Measurements from ENCODE around the gene ICAM1.
"Not testable (repeated sequence)": the region's sequence is repeated elsewhere in the genome, so short reads cannot be mapped to it uniquely, and the experiment has no call there.

The ICAM1 gene

DNA sequence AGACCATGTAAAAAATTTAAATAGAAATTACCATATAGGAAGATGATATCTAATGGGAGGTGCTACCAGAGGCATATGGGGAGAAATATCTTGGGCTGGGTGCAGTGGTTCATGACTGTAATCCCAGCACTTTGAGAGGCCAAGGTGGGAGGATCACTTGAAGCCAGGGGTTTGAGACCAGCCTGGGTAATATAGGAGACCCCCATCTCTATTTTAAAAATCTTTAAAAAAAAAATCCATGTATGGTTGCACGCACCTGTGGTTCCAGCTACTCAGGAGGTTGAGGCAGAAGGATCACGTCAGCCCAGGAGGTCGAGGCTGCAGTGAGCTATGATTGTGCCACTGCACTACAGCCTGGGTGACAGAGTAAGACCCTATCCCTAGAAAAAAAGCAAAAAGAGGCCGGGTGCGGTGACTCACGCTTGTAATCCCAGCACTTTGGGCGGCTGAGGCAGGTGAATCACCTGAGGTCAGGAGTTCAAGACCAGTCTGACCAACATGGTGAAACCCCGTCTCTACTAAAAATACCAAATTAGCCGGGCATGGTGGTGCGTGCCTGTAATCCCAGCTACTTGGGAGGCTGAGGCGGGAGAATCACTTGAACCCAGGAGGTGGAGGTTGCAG is 29.0 kb upstream of the ICAM1 start:
- DNase-seq (ENCODE audit: low read depth) = not testable (repeated sequence)

DNA sequence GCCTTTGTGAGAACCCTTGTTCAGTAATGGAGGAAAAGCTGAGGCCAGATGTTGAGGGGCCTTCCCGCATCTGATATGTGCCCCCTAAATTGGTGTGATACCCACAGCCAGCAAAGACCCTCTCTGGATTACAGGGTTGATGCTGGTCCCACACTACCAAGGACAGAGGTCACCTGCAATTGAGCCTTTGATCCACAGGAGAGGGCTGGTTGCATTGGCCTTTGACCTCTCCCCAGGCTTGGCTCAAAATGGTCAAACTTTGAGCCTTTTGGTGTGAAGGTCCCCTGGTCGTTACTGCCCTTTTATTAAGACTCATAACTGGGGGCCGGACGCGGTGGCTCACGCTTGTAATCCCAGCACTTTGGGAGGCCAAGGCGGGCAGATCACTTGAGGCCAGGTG is 27.3 kb upstream of the ICAM1 start:
- no peak for DNase-seq (ENCODE audit: low read depth)

DNA sequence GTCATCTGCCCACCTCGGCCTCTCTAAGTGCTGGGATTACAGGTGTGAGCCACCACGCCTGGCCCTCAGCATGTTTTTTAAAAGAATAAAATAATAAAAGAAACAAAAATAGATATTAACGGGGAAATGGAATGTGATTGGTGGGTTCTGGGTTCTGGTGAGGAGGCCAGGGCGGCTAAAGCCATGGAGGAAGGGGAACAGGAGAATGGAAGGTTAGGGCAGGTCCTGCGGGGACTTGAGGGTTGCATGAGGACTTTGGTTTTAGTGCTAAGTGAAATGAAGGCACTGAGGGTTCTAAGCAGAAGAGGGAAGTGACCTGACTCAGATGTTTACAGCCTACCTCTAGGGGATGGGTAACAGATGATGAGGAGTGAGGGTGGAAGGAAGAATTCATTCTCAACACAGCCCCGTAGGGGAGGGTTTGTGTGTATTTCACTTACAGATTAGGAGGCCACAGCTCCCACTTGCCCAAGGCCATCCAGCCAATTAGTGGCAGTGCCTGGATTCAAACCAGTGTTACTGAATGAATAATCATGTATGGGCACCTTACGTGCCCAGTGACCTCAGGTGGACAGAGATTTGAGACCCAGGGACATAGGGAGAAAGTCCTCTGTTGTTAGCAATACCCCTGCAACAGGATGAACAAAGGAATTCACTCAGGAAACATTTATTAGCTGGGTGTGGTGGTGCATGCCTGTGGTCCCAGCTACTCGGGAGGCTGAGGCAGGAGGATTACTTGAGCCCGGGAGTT is 25.6 kb upstream of the ICAM1 start:
- no peak for DNase-seq (ENCODE audit: low read depth)

DNA sequence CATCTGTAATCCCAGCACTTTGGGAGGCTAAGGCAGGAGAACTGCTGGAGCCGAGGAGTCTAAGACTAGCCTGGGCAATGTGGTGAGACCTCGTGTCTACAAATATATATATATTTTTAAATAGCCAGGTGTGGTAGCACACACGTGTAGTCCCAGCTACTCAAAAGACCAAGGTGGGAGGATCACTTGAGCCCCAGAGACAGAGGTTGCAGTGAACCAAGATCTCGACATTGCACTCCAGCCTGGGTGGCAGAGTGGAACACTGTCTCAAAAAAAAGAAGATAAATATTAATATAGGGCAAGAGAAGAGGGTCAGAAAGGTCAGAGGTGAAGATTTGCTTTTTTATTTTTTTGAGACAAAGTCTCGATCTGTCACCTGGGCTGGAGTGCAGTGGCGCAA is 24.4 kb upstream of the ICAM1 start:
- DNase-seq (ENCODE audit: low read depth) = no peak

DNA sequence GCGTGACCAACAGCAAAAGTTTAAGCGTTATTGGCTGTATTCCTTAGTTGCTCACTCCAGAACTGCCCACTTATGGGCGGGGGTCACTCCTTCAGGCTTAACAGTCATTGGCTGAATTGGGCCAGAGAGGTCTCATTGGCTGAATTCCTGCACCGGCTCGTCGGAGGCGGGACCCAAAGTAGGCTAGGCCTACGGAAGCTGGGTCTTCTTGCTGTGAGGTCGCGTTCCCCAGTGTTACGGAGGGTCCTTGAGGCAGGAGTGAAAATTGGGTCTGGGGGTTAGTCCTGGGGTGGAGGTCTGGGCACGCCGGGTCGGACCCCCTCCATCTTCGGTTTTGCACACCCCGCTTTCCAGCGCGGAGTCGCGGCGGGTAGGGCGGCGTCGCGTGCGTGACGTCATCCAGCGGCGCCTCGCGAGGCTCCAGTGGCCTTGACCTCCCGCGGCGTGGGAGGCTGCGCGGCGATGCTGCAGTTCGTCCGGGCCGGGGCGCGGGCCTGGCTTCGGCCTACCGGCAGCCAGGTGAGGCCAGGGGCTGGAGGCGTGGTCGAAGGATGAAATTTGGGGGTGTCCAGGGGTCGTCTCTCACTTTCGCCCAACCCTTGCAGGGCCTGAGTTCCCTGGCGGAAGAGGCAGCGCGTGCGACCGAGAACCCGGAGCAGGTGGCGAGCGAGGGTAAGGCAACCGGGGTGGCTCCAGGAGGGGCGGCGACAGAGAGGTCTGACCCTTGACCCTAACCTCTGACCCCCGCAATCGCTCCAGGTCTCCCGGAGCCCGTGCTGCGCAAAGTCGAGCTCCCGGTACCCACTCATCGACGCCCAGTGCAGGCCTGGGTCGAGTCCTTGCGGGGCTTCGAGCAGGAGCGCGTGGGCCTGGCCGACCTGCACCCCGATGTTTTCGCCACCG is 18.9 kb upstream of the ICAM1 start, which contains the start of gene MRPL4:
MRPL4 (plus strand) TSS at position 423 of the 903 bp plus-strand sequence; CDS start at position 463, 40 bp downstream.
- peak; percentile 95 for DNase-seq (ENCODE audit: low read depth)

DNA sequence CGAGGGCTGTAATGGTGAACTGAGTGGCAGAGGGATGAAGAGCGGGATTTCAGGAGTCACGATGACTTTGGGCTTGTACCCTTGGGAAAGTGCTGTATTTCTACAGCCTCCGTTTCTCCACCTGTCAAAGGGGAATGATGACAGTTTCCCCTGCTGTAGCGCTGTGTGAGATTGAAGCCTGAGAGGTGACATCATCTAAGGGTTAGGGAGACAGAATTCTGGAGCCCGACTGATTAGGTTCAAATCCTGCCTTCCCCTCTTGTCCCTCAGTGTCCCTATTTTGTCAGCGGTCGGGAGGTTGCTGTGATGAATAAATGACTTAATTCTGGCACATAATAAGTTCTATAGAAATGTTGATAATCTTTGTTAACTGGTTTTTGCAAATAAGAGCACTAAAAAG is 18.2 kb upstream of the ICAM1 start:
- no peak for DNase-seq (ENCODE audit: low read depth)

DNA sequence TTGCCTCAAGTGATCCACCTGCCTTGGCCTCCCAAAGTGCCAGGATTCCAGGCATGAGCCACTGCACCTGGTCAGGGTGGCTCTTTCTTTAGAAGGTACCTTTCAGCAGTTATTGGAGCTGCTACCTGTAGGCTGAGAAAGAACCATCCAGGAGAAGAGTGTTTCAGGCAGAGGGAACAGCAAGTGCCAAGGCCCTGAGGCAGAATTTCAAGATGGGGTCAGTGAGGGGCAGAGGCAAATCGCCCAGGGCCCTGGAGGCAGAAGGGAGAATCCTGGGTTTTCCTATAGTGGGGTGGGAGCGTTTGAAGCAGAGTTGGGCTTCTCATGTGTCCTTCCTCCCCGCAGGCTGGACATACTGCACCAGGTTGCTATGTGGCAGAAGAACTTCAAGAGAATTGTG is 16.7 kb upstream of the ICAM1 start:
- no peak for DNase-seq (ENCODE audit: low read depth)

DNA sequence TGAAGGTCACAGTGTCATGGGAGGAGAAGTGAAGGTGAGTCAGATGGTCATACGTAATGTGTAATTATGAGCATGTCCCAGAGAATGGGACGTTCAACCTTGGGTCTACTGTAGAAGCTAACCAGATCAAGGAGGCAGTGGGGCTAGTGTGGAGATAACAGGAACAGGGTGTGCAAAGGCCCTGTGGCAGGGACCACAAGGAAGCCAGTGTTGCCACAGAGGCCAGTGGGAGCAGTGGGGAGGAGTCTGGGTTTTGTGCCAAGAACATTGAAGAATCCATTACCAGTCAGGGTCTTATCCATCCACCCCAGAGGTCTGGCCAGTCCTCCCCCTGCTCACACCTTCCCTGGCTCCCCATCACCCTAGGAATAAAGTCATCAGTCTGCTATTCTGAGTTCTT is 15.6 kb upstream of the ICAM1 start:
- no peak for DNase-seq (ENCODE audit: low read depth)

DNA sequence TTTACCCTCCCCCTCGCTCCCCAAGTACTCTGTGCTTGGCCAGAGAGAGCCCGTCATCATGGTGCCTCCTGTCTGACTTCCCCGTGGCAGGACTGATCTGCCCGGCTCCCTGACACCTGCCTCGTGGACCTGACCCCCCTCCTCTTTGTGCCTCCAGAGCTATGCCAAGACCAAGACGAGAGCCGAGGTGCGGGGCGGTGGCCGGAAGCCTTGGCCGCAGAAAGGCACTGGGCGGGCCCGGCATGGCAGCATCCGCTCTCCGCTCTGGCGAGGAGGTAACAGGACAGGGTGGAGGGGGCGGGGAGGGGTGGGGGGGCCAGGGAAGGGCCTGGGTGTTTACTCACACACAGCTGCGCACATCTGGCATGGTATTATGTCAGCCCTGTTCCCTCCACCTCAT is 14.4 kb upstream of the ICAM1 start:
- DNase-seq (ENCODE audit: low read depth) = no peak

DNA sequence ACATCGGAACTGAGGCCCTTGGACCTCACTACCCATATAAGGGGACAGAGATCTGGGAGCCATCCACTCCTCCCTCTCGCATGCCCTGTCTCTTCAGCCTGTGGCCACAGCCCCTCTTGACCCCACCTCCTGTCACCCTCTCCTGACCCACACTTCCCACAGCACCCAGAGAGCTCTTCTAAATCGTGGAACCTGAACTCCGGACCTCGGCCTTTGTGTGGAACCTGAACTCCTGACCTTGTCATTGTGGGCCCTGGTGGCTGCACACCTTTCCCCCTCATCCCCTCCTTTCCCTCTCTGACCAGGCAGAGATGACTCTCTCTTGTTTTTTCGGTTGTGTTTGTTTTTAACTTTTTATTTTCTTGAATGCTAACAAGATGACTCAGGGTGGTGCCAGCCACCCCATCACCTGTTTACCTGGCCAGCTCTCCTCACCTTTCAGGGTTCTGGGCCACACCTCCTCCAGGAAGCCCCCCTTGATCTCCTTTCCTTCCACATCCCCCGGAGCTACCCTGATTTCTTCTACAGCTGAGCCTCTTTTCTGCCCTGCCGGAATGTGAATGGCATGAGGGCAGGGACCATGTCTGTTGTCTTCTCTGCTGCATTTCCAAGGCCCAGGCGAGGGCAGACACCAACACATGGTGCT is 13.8 kb upstream of the ICAM1 start:
- DNase-seq (ENCODE audit: low read depth) = no peak

DNA sequence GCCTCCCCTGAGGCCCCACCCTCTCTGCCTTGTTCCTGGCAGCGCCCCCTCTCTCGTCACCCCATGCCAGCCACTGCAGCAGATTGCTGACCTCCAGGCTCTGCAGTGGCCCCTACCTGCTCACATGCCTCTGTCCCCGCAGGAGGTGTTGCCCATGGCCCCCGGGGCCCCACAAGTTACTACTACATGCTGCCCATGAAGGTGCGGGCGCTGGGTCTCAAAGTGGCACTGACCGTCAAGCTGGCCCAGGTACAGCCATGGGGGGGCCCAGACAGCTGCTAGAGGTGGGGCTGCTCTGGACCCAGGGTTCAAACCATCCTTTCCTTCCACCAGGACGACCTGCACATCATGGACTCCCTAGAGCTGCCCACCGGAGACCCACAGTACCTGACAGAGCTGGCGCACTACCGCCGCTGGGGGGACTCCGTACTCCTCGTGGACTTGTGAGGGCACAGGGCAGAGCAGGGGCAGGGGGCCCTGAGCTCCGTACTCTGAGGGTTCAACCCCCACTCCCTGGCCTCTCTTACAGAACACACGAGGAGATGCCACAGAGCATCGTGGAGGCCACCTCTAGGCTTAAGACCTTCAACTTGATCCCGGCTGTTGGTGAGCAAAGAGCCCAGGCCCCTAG is 12.7 kb upstream of the ICAM1 start:
- DNase-seq (ENCODE audit: low read depth) = no peak

DNA sequence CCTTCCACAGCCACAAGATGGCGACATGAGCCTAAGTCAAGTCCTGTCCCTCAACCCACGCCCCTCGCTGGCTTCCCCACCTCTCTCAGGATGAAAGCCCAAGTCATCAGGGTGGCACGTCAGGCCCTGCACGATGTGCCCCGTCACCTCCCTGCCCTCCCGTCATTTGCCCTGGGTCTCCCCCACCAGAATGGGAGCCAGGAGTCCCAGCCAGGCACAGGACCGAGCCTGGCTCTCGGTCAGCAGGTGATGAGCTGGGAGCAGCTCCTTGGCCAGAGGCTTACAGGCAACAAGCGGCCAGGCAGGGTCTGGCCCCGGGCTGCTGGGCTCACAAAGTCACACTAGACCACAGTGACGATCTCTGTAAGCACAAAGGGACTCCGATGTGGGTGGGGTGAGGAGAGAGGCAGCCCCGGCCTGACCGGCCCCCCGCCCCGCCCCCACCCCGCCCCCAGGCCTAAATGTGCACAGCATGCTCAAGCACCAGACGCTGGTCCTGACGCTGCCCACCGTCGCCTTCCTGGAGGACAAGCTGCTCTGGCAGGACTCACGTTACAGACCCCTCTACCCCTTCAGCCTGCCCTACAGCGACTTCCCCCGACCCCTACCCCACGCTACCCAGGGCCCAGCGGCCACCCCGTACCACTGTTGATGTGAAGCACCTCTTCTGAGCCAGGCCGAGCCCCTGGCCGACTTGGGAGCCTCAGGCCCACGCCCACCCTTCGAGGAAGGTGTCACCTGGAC is 11.6 kb upstream of the ICAM1 start:
- peak; percentile 55 for DNase-seq (ENCODE audit: low read depth)

DNA sequence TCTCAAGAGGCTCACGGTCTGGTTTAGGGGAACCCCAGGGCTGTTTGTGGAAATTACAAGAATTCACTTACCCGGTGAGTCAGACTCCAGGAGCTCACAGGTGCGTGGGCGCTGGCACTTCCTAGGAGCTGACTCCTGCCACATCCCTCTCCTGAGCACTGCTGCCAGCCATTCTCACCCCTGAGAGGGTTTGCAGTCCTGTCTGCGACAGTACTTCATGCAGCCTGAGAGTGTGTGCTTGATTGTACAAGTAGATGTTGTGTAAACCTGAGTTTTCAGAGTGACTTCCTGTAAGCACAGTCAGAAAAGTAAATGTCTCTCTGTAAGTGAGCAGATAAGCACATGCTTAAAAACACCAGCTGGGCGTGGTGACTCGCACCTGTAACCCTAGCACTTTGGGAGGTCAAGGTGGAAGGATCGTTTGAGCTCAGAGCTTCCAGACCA is 10.8 kb upstream of the ICAM1 start:
- no peak for DNase-seq (ENCODE audit: low read depth)

DNA sequence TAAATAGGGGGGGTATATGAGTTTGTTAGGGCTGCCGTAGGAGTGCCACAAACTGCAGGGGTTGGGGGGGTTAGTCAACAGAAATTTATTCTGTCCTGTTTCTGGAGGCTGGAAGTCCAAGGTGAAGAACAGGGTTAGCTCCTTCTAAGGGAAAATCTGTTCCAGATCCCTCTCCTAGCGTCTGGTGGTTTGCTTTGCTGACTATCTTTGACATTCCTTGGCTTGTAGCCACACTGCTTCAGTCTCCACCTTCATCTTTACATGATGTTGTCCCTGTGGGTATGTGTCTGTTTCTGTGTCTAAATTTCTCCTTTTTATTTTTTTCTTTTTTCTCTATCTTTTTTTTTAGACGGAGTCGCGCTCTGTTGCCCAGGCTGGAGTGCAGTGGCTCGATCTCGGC is 8.1 kb upstream of the ICAM1 start:
- DNase-seq (ENCODE audit: low read depth) = no peak

DNA sequence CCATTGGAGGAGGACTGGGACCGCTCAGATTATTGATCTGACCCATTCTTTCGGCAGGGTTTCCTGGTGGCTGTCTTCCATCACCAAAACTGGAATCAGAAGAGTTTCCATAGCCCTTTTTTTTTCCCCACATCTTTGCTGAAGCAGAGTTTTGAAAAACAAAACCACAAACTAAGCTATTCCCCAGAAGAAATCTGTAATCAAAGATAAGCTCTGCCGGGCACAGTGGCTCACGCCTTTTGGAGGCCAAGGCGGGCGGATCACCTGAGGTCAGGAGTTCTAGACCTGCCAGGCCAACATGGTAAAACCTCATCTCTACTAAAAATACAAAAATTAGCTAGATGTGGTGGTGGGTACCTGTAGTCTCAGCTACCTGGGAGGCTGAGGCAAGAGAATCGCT is 4.2 kb upstream of the ICAM1 start:
- no peak for DNase-seq (ENCODE audit: low read depth)

DNA sequence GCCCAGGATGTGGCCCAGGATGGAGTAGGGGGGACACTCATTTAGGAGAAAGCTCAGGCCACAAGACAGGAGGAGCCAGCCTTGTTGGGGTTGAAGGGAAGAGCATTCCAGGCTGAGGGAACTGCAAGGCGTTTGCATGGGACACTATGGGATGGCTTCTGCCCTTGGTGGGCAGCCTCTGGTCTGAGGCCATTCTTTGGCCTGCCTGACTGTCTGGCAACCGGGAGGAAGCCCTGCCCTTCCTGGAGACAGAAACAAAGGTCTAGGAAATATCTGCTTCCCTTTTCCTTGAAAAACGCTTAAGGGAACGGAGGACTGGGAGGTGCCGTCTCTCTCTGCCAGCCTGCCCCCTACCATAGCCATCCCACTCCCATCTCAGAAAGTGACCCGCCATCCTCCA is 2.8 kb upstream of the ICAM1 start:
- no peak for DNase-seq (ENCODE audit: low read depth)

DNA sequence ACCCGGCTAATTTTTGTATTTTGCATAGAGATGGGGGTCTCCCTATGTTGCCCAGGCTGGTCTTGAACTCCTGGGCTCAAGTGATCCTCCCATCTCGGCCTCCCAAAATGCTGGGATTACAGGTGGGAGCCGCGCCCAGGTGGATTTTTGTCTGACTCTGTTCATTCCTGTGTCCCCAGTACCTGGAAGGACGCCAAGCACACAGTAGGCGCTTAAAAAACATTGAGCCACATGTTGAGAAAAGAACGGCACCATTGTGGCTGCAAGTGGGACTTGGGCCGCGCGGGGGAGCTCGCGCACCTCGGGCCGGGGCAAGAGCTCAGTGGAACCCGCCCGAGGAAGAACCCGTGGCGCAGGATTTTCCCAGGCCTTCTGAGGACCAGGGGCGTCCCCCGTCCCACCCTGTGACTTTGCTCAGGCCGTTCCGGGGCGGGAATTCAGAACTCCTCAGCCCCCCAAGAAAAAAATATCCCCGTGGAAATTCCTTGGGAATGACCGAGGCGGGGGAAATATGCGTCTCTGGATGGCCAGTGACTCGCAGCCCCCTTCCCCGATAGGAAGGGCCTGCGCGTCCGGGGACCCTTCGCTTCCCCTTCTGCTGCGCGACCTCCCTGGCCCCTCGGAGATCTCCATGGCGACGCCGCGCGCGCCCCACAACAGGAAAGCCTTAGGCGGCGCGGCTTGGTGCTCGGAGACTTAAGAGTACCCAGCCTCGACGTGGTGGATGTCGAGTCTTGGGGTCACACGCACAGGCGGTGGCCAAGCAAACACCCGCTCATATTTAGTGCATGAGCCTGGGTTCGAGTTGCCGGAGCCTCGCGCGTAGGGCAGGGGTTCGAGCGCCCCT is 1.4 kb upstream of the ICAM1 start:
- no peak for DNase-seq (ENCODE audit: low read depth)

DNA sequence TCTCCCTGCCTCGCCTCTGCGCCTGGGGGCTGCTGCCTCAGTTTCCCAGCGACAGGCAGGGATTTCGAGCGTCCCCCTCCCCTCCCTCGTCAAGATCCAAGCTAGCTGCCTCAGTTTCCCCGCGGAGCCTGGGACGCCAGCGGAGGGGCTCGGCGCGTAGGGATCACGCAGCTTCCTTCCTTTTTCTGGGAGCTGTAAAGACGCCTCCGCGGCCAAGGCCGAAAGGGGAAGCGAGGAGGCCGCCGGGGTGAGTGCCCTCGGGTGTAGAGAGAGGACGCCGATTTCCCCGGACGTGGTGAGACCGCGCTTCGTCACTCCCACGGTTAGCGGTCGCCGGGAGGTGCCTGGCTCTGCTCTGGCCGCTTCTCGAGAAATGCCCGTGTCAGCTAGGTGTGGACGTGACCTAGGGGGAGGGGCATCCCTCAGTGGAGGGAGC is 722 bp upstream of the ICAM1 start:
- no peak for DNase-seq (ENCODE audit: low read depth)

DNA sequence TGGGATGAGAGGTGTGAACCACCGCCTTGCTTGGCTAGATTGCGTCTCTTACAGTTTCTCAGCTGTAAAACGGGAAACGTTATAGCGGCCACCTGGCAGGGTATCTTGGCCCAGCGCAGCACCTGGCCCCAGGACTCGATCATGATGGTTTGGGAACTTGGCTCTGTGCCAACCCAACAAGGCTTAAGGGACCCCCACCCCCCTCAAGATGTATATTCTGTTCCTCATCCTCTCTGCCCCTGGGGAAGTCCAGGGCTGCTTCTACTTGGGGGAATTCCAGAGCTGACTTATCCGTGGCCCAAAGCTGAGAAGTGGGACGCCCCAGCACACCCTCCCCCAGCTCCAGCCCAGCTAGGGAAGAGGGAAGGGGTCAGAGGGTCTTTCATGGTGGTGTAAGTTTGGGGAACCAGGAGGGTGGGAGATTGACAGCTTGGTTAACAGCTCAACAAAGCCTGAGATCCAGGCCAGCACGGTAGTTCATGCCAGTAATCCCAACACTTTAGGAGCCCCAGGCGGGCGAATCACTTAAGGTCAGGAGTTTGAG is 695 bp downstream of the ICAM1 start:
- DNase-seq (ENCODE audit: low read depth) = no peak

DNA sequence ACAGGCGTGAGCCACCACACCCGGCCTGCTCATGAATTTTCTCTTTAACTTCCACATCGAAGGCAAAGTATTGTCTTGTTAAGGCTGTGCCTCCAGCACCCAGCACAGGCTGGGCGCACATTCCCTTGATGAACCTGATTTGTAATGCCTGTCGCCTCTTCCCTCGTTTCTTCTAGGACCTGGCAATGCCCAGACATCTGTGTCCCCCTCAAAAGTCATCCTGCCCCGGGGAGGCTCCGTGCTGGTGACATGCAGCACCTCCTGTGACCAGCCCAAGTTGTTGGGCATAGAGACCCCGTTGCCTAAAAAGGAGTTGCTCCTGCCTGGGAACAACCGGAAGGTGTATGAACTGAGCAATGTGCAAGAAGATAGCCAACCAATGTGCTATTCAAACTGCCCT is 3.7 kb downstream of the ICAM1 start:
- no peak for DNase-seq (ENCODE audit: low read depth)
